ENCODE results near the gene ADNP2.

ADNP2 gene

GRCh38 chr18:80166240-80166639 lies 57.2 kb downstream of the ADNP2 start:
- in situ Hi-C loops (cut with HindIII; ENCODE audit: low pct_ligation_motif_present, low pct_unique_long_range_greater_than_20kb, low sequenced_read_pairs) = no loop called here
- DNase-seq = no peak

GRCh38 chr18:80166725-80167124 lies 57.7 kb downstream of the ADNP2 start:
- in situ Hi-C loops (cut with HindIII; ENCODE audit: low pct_ligation_motif_present, low pct_unique_long_range_greater_than_20kb, low sequenced_read_pairs) = no loop called here
- no peak for DNase-seq

DNA sequence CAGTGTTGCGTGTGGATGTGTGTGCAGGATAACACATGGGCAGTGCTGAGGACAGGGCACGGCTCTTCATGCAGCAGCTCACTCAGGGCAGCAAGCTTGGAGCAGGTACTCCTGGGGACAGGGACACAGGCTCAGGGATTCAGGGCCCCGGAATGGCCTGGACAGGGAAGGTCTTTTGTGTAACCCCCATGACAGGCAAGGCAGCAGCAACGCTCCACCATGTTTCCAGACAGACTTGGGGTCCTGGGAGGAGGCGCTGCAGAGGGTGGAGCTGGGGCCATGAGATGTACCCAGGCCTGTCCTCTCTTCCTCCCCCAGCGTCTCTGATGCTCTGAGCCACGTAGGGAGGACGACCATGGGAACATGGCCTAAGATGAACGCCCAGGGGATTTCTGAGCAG lies 58.3 kb downstream of the ADNP2 start:
- in situ Hi-C loops (cut with HindIII; ENCODE audit: low pct_ligation_motif_present, low pct_unique_long_range_greater_than_20kb, low sequenced_read_pairs) = no loop called here
- DNase-seq = no peak

DNA sequence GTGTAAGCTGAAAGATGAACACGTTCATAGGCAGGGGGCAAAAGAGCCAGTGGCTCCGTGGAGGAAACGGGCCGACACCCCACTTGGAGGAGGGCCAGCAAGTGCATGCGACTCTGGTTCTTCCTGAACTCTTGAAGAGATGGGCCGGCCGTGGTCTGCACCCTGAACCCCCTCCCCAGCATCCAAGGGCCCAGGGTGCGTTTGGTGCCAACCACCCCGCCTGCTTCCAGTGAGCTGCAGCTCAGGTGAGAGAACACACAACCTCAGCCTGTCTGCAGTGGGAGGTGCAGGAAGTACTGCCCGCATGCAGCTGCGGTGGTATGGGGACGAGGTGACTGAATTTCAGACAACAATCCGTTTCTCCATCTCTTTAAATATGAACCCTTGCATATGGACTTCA lies 58.9 kb downstream of the ADNP2 start:
- no peak for DNase-seq
- in situ Hi-C loops (cut with HindIII; ENCODE audit: low pct_ligation_motif_present, low pct_unique_long_range_greater_than_20kb, low sequenced_read_pairs) = no loop called here

GRCh38 chr18:80168346-80168745 lies 59.3 kb downstream of the ADNP2 start:
- no peak for DNase-seq
- in situ Hi-C loops (cut with HindIII; ENCODE audit: low pct_ligation_motif_present, low pct_unique_long_range_greater_than_20kb, low sequenced_read_pairs) = no loop called here

GRCh38 chr18:80168982-80169381 lies 59.9 kb downstream of the ADNP2 start:
- in situ Hi-C loops (cut with HindIII; ENCODE audit: low pct_ligation_motif_present, low pct_unique_long_range_greater_than_20kb, low sequenced_read_pairs) = no loop called here
- DNase-seq = no peak

DNA sequence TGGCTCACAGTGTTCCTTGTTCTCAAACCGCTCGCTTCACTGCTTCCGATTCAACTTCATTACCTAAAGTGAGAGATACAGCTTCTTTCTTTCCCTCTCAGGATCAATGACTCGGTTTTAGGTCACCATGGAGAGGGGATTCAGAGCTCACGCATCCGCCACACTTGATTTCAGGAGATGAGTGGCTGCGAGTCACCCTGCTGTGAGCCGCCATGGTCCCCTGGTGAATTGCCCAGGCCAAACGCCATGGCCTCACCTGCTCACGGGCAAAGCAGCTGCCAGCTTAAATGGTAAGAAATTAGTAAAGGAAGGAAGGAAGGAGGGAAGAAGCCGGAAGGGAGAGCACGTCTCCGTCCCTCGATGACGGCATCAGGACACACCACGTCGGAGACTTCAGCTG lies 60.5 kb downstream of the ADNP2 start:
- no peak for DNase-seq
- in situ Hi-C loops (cut with HindIII; ENCODE audit: low pct_ligation_motif_present, low pct_unique_long_range_greater_than_20kb, low sequenced_read_pairs) = no loop called here

- DNase-seq = no peak
- in situ Hi-C loops (cut with HindIII; ENCODE audit: low pct_ligation_motif_present, low pct_unique_long_range_greater_than_20kb, low sequenced_read_pairs) = no loop called here
These were observed 61.5 kb downstream of the ADNP2 start for GRCh38 chr18:80170395-80171053.

DNA sequence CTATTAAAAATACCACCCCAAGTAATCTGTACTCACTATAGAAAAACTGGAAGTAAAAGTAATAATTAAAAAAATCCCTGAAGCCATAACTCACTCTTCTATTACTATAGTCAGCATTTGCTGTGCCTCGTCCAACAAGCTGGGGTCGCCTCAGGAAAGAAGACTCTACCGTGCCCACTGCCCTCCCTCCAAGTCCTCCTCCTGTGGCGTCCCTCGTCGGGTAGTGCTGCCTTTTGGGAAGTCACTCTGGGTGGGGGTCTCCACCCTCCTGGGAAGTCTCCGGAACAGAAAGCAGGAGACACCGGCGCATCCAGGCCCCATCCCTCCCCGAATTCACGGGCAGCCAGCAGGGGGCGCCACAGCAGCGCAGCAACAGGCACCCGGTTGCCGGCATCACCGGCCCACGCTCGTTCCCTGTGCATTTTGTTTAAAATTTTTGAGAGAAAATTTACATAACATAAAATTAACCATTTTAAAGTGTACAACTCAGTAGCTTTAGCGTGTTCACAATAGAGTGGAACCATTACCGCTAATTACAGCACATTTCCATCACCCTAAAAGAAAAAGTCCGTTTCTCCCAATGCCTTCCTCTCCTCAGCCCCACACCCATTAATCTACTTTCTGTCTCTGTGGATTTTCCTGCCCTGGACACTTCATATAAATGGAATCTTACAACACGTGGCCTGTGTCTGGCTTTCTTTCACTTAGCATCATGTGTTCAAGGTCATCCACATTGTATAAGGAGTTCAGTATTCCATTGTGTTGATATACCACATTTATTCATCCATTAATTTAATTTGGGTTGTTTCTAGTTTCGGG lies 62.2 kb downstream of the ADNP2 start:
- in situ Hi-C loops (cut with HindIII; ENCODE audit: low pct_ligation_motif_present, low pct_unique_long_range_greater_than_20kb, low sequenced_read_pairs) = no loop called here
- no peak for DNase-seq

GRCh38 chr18:80172056-80172455 lies 63.0 kb downstream of the ADNP2 start:
- no peak for DNase-seq
- in situ Hi-C loops (cut with HindIII; ENCODE audit: low pct_ligation_motif_present, low pct_unique_long_range_greater_than_20kb, low sequenced_read_pairs) = no loop called here

DNA sequence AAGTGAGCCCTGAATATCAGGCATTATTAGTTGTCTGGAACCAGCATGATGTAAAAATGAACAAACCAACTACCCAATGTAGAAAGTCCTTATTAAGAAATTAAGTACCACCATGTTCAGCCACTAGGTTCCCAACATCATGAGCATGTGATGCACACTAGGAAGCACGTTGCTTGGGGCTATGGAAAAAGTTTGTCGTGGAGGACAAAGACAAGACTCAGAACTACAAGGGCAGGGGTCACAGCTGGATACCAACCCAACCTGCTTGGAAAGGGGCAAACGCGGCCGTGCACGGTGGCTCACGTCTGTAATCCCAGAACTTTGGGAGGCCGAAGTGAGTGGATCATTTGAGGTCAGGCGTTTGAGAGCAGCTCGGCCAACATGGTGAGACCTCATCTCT lies 64.0 kb downstream of the ADNP2 start:
- no peak for DNase-seq
- in situ Hi-C loops (cut with HindIII; ENCODE audit: low pct_ligation_motif_present, low pct_unique_long_range_greater_than_20kb, low sequenced_read_pairs) = no loop called here

- DNase-seq = no peak
- in situ Hi-C loops (cut with HindIII; ENCODE audit: low pct_ligation_motif_present, low pct_unique_long_range_greater_than_20kb, low sequenced_read_pairs) = no loop called here
These were observed 66.6 kb downstream of the ADNP2 start for GRCh38 chr18:80175451-80176204.

DNA sequence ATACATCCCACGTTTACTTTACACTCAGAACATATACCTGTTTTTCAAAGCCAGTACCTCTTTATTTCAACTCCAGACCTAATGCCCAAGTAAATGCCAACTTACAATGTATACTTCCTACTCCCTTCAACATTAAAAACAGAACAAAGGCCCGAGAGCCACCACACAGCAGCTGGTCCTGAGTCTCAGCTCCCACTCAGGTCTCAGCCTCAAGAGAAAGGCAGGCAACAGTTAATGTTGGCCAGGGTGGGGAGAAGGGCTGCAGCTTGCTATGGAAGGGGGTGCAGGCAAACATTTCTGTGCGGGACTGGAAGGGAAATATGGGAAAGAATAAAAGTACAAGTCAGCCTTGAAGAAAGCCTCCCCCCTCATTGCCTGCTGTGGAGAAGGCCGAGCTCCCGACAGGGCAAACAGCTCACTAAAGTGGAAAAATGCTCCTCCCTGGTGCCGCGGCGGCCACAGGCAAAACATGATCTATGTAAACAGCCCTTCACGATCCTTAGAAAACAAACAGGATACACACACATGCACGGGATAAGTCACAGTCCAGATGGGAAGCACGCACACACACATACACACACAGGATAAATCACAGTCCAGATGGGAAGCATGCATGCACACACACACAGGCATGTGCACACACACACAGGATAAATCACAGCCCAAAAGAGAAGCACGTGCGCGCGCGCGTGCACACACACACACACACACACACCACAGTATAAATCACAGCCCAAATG lies 67.4 kb downstream of the ADNP2 start:
- no peak for DNase-seq
- in situ Hi-C loops (cut with HindIII; ENCODE audit: low pct_ligation_motif_present, low pct_unique_long_range_greater_than_20kb, low sequenced_read_pairs) = no loop called here

GRCh38 chr18:80177128-80177527 lies 68.1 kb downstream of the ADNP2 start:
- in situ Hi-C loops (cut with HindIII; ENCODE audit: low pct_ligation_motif_present, low pct_unique_long_range_greater_than_20kb, low sequenced_read_pairs) = no loop called here
- no peak for DNase-seq

- DNase-seq = no peak
- in situ Hi-C loops (cut with HindIII; ENCODE audit: low pct_ligation_motif_present, low pct_unique_long_range_greater_than_20kb, low sequenced_read_pairs) = no loop called here
These were observed 70.1 kb downstream of the ADNP2 start for GRCh38 chr18:80178935-80179818.

DNA sequence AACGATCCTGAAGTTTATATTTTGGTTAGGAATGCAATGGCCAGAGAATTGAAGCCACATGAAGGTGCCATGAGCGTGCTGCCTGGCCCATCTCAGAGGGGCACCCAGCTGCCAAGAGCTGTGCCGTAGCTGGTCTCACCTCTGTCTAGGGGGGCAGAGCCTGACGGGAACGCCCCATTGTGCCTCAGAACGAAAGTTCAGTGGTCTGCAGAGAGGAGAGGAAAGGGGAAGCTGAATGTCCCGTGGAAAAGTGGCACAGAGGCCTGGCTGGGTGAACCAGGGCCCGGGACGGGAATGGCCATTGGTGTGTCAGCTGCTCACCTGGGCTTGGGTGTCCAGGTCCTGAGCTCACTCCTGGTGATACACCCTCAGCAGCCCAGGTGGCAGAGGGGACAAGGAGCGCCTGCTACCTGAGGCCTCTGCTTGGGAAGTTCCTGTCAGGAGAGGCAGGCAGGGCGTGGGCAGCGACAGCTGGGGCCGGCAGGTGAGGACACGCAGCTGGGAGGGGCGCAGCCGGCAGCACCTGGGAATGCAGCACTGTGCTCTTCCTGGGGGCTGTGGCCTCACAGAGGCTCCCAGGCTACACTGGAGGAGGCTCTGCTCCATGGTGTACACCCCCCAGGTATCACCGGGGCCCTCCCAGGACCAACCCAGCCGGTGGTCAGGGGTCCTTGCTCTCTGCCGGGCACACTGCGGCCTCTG lies 70.9 kb downstream of the ADNP2 start:
- in situ Hi-C loops (cut with HindIII; ENCODE audit: low pct_ligation_motif_present, low pct_unique_long_range_greater_than_20kb, low sequenced_read_pairs) = no loop called here
- DNase-seq = no peak

DNA sequence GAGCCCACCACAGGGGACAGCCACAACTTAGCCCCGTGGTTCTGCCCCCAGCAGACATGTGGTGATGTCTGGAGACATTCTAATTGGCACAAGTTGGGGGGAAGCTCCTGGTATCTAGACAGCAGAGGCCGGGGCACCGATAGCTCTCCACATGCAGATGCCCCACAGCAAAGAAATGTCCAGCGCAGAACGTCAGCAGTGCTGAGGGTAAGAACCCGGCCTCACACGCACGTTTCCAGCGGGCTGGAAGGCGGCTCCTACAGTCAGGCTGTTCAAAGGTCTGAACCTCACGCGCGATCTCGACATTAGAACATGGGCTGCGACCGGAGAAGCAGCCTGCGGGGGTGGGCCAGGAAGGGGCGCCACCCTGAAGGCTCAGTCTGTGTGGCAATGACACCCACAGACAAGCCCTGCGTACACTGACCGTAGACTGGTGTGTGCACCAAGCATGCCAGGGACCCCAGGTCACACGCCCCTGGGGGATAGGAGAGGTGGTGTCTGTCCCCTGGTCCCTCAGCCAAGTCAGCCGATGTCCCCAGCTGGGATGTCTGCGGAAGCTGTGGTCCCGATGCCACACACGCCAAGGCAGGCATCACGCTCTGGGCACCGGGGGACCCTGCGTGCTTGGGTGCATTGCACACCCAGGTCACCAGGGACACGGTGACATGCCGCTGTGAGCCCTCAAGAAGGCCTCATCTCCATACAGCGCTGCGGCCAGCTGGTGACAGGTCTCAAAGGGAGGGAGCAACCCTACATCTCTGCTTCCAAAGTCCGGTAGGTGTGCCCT lies 71.9 kb downstream of the ADNP2 start:
- in situ Hi-C loops (cut with HindIII; ENCODE audit: low pct_ligation_motif_present, low pct_unique_long_range_greater_than_20kb, low sequenced_read_pairs) = no loop called here
- DNase-seq = no peak
